HG03025 (cell line): Measurements from ENCODE around the gene MAP1LC3B.

ENCODE experiments used
- ATAC-seq: cut with Tn5 transposase; IDR thresholded peaks from one replicate; pipeline ENCODE4 v1.9.1; 2021; ENCODE audit warnings: mild to moderate bottlenecking, moderate library complexity; ENCODE audit not compliant: unreplicated experiment, low FRiP score

Gene MAP1LC3B

GRCh38 chr16:87423429-87423828 is 31.3 kb downstream of the MAP1LC3B start:
- no peak for ATAC-seq

GRCh38 chr16:87424266-87424665 is 32.1 kb downstream of the MAP1LC3B start:
- no peak for ATAC-seq

DNA sequence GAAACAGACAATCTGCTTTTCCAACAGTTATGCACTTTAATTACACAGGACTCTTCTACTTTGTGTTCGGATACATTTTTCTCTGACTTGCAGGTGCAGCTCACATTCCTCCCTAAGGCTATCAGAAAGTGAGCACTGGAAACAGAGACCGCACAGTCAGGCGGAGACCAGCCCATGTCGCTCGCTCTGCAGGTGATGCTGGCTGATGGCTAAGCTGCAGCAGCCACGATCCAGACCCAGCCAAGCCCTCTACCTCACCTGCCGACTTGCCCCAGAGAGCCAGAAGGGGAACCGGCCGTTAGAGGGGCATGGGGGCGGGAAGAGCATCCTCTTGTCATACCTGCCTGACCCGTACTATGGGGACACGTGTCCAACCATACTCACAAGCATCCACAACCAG is 33.8 kb downstream of the MAP1LC3B start:
- ATAC-seq = no peak

DNA sequence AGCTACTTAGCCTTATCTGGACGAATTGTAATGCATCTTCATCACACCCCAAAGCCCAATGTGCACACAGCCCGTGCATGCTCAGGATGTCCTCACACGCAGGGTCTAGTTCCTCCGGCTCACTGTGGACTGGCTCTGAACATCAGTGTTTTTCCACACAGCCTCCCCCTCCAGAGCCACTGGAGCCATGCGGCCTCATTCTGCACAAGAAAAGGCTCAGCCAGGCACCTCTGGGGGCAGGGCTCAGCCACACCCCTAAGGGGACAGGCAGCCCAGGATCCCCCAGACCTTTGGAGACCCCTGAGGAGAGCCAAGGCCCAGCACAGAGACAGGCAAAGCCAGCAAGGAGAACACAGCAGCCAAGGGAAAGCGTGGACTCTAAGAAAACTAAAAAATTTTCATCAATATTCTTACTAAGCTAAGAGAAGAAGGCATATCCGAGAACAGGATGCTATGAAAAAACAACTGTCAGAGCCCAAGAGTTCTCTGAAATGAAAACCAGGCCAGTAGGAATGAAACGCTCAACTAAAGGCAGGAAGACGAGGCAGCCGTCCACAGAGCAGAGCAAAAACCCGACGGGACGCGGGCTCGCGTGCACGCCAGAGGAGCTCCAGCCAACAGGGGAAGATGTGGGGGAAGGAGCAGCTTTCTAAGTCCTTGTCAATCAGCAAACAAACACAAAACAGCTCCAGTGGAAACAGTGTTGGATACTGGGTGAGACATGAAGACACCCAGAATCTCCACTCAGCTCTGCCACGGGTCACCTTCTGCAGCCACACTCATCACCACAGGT is 34.5 kb downstream of the MAP1LC3B start:
- no peak for ATAC-seq

- no peak for ATAC-seq
These were observed 39.8 kb downstream of the MAP1LC3B start for GRCh38 chr16:87431926-87432325.

GRCh38 chr16:87432330-87432915 is 40.3 kb downstream of the MAP1LC3B start:
- no peak for ATAC-seq

GRCh38 chr16:87434146-87434667 is 42.1 kb downstream of the MAP1LC3B start:
- ATAC-seq = no peak

DNA sequence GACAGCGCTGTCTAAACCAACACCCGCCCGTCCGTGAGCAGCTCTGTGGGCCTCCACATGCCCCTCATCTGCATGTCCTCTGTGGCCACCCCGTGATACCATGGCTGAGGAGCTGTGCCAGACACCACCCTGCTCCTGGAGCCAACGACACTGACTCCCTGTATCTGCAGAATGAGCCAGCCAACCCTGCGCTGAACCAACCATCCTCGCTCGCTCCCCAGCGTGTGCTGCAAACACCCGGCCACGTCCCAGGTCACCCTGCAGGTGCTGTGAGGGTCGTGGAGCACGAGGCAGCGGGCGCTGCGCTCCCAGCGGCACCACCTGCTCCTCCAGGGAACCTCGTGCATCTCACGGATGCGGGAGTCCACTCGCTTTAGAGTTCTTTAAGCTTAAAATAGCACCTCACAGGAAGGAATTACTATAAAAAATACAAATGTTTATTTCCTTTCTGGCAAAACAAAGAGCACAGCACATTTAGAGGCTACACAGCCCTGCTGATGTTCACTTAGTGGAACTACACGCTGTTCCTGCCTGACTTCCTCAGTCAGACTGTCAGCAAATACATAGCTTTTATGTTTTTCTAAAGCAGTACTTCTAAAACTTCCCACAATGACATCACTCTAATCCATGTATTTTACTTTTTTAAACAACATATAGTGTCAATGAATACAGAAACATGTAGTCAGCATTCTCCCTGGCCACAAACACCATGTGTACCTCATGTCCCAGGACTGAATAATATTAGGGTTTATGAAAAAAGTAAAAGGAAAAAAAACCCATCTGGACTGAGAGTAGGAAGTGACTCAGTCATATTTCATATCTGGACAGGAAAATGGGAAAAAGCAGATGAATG is 43.5 kb downstream of the MAP1LC3B start:
- ATAC-seq = no peak

- ATAC-seq = no peak
These were observed 44.4 kb downstream of the MAP1LC3B start for GRCh38 chr16:87436225-87437172.

DNA sequence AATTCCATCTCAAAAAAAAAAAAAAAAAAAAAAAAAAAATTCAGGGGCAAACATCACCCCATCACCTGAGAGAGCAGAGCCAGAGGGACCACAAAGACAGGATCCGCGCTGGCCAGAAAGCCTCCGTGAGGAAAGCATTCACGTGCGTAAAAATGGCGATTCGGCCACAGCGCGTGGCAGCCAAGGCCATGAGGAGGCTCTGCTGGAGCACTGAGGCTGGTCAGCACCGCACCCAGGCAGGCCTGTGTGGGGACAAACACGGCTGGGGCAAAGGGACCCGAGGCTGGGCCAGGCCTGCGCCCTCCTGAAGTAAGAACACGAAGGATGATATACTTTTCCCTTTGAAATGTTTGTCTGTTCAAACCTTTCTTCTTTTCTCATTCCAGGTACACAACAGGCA is 45.2 kb downstream of the MAP1LC3B start:
- ATAC-seq = no peak

- no peak for ATAC-seq
These were observed 45.9 kb downstream of the MAP1LC3B start for GRCh38 chr16:87437911-87438610.

DNA sequence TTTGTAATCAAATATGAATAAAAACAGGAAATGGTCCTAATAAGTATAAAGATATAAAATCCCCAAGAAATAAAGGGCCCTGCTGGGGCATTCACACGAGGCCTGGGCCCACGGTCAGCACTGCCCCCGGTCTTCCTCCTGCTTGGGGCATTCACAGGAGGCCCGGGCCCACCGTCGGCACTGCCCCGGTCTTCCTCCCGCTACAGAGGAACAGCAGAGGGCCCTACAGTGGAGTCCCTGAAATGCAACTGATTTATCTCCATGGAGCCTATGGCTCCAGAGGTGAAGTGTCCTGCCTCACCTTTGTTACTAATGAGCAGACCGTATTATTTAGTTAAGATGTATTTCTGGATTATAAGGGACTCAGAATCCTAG is 46.5 kb downstream of the MAP1LC3B start:
- no peak for ATAC-seq

DNA sequence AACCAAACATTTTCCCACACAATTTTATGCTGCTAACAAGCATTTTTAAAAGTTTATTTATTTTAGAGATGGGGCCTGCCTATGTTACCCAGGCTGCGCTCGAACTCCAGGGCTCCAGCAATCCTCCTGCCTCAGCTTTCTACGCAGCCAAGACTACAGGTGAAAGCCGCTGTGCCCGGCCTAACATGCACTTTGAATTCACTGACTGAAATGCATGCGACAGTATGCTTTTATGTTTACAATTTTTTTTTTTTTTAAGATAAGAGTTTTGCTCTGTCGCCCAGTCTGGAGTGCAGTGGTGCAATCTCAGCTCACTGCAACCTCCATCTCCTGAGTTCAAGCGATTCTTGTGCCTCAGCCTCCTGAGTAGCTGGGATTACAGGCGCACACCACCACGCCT is 47.8 kb downstream of the MAP1LC3B start:
- no peak for ATAC-seq

GRCh38 chr16:87441886-87442580 is 49.9 kb downstream of the MAP1LC3B start:
- no peak for ATAC-seq

- ATAC-seq = no peak
These were observed 50.4 kb downstream of the MAP1LC3B start for GRCh38 chr16:87442581-87442966.

DNA sequence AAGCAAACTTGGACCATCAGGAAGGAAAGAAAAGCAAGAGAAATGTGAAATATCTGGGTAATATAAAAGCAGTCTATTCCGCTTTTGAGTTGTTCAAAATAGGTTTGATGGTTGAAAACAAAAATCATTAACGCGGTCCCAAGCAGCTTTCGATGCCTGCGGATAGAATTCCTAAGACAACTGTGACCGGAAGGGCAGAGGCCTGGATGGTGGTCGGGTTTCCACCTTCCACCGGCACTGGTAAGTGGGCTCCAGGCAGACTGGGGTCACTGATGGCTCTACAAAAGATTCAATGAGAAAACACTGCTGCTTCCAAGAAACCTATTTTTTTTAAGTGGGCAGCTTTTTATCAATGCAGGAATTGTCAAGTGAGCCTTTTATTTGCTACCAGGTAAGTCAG is 50.9 kb downstream of the MAP1LC3B start:
- no peak for ATAC-seq

GRCh38 chr16:87443964-87444363 is 51.8 kb downstream of the MAP1LC3B start:
- no peak for ATAC-seq

GRCh38 chr16:87445486-87445885 is 53.4 kb downstream of the MAP1LC3B start:
- no peak for ATAC-seq

- no peak for ATAC-seq
These were observed 54.3 kb downstream of the MAP1LC3B start for GRCh38 chr16:87446479-87446878.
